GM12864 (cell line): ENCODE data around the gene GYS1.

Experiments used
- DNase-seq: peaks from one replicate; pipeline ENCODE4 v3.0.0-alpha.2; 2011; ENCODE audit warnings: low read depth
- H3K4me3 ChIP-seq: 2 replicates; pipeline ENCODE4 v1.5.1; 2011; ENCODE audit warnings: mild to moderate bottlenecking, low read depth, low read length, control low read depth
- TF ChIP-seq, protein P1 (sequence below): IDR thresholded peaks from 2 replicates; pipeline ENCODE4 v1.5.1; 2011; ENCODE audit warnings: low read depth, mild to moderate bottlenecking, moderate library complexity, low read length, control low read depth, inconsistent platforms; ENCODE audit errors: missing control alignments

Gene GYS1

DNA sequence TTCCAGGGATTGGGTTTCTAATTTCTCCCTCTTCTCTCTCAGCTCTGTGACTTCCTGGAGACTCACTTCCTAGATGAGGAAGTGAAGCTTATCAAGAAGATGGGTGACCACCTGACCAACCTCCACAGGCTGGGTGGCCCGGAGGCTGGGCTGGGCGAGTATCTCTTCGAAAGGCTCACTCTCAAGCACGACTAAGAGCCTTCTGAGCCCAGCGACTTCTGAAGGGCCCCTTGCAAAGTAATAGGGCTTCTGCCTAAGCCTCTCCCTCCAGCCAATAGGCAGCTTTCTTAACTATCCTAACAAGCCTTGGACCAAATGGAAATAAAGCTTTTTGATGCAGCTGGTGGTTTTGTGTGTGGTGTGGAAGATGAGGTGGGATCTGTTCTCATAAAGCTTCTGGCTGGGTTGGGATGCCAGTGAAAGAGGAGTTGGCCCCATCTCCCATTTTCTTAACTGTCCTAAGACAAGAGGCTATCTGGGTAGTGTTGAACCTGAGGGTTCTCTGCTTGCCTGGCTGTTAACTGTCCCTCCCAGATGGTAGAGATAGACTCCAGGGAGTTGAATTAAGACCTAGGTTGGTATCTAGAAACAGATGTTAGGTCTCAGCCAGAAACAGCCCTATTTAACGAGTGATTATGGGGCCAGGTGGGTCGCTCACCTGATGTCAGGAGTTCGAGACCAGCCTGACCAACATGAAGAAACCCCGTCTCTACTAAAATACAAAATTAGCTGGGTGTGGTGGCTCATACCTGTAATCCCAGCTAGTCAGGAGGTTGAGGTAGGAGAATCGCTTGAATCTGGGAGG is 26.4 kb downstream of the GYS1 start:
- TF ChIP-seq, protein P1, sequence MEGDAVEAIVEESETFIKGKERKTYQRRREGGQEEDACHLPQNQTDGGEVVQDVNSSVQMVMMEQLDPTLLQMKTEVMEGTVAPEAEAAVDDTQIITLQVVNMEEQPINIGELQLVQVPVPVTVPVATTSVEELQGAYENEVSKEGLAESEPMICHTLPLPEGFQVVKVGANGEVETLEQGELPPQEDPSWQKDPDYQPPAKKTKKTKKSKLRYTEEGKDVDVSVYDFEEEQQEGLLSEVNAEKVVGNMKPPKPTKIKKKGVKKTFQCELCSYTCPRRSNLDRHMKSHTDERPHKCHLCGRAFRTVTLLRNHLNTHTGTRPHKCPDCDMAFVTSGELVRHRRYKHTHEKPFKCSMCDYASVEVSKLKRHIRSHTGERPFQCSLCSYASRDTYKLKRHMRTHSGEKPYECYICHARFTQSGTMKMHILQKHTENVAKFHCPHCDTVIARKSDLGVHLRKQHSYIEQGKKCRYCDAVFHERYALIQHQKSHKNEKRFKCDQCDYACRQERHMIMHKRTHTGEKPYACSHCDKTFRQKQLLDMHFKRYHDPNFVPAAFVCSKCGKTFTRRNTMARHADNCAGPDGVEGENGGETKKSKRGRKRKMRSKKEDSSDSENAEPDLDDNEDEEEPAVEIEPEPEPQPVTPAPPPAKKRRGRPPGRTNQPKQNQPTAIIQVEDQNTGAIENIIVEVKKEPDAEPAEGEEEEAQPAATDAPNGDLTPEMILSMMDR = no peak
- H3K4me3 ChIP-seq = peak overlapping the region; percentile 64
- no peak for DNase-seq

DNA sequence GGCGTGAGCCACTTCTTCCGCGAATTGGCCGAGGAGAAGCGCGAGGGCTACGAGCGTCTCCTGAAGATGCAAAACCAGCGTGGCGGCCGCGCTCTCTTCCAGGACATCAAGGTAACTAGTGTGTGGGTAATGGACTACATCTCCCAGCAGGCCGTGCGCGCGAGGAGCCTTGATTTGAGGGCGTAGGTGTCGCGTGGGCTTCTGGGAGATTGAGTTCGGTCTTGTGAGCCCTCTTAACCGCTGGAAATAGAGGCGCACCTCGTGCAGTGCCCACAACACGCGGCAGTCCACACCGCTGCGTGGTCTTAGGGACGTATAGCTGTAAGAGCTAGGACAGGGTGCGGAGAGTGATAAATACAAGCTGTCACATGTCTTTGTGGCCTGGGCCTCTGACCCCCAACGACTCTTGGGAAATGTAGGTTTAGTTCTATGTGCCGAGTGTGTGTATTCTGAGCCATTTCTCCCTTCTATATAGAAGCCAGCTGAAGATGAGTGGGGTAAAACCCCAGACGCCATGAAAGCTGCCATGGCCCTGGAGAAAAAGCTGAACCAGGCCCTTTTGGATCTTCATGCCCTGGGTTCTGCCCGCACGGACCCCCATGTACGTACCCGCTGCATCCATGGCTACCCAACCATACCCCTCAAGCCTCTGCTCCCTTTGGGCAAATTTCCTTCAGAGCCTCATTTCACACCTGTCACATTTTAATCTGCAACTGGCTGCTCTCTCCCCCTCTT is 27.1 kb downstream of the GYS1 start:
- DNase-seq = peak; percentile 84
- TF ChIP-seq, protein P1 = no peak

DNA sequence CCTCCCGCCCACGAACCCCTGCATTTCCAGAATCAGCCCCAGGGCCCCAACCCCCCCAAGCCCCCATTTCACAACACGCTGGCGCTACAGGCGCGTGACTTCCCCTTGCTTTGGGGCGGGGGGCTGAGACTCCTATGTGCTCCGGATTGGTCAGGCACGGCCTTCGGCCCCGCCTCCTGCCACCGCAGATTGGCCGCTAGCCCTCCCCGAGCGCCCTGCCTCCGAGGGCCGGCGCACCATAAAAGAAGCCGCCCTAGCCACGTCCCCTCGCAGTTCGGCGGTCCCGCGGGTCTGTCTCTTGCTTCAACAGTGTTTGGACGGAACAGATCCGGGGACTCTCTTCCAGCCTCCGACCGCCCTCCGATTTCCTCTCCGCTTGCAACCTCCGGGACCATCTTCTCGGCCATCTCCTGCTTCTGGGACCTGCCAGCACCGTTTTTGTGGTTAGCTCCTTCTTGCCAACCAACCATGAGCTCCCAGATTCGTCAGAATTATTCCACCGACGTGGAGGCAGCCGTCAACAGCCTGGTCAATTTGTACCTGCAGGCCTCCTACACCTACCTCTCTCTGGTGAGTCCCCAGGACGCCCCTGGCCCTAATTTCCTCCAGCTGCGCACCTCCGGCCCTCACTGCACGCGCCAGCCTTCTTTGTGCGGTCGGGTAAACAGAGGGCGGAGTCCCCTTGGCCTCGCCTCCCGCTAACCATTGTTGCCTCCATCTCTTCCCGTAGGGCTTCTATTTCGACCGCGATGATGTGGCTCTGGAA is 27.9 kb downstream of the GYS1 start, which contains the start of gene FTL:
Gene FTL, plus strand, starts transcription at position 270 of the 766 bp plus-strand sequence. Its CDS starts 199 bp downstream, at position 469.
- DNase-seq = peak; percentile 89
- TF ChIP-seq, protein P1 = no peak
- peak within 1 kb of the TSS; percentile 64 for H3K4me3 ChIP-seq

More for the DNA sequence above, 27.1 kb downstream of the GYS1 start:
- H3K4me3 ChIP-seq = peak overlapping the region; percentile 64

DNA sequence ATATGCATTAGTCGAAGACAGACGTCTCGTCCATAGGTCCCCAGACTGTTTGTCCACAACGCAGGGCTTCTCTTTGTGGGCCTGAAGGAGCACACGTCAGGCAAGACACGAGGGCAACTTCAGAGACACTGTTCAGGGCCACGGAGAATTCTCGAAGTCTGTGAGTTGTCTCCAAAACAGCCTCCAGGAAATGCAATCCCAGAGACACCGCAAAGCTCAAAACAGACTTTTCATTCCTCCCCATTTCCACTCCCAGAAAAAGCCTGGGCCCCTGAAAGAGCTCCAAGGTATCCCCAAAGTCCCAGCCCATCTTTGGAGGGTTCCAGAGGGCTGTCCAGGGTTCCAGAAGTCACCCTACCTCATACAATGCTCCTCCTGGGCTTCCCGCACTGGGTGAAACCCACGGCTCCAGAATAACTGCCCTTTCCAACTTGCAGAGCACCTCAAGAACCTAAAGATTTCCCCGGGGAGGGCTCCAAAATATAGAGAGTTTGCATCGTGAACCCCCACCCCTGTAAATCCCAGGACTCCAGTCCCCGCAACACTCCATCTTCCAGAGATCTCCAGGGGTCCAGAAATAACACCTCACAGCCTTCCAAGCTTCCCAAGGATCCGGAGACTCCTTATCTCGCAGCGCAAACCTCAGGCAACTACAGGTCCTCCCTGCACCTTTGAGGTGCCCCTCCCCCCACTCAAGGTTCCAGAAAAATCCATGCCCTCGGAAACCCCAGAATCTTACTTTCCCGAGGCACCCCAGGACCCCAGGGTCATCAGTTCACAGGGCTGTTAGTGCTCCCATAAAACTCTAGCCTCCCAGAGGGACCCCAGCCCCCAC is 28.7 kb downstream of the GYS1 start:
- TF ChIP-seq, protein P1 = no peak
- DNase-seq = no peak
- H3K4me3 ChIP-seq = peak overlapping the region; percentile 49

DNA sequence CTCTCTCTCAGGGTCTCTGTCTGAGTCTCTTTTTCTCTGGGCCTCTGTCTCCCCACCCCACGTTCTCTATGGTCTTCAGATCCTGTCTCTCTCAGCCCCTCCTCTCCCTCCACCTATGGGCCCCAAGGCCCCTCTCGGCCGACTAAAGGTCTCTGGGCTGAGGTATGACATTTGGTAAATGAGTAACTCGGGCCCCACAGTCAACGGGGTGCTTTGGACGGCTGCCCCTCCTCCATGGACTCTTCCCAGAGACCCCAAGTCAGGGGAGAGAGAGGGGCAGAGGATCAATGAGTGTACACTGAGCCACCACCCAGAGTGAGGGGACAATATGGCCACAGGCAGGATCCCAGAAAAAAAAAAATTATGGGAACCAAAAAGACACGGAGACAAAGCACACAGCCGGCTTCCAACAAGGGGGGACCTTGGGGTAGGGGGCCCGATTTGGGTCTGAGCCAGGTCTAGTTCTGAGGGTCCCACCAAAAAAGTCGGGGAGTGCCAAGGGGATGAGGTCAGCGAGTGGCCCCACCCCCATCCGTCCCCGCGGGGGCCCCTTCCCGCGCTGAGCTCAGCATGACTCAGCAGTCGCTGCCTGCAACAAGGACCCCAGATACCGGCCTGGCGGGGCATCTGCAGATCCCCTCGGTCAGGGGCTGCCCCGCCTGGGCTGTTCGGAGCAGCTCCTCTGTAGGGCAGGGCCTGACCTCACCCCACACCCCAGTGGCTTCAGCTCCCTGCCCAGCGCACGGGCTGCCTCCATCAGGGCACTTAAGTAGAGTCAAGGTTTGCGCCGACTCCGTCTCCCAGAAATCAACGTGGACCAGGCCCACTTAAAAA is 29.5 kb downstream of the GYS1 start:
- DNase-seq = no peak
- TF ChIP-seq, protein P1 = no peak
- peak overlapping the region; percentile 49 for H3K4me3 ChIP-seq

DNA sequence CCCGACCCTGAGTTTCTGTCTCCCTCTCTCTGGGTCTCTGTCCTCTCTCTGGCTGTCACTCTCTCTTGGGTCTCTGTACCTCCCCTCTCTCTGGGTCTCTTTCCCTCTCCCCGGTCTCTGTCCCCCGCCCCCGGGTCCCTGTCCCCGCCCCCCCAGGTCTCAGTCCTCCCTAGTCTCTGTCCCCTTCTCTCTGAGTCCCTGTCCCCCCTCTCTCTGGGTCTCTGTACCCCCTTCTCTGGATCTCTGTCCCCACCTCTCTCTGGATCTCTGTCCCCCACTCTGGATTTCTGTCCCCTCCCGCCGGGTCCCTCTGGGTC is 30.3 kb downstream of the GYS1 start:
- peak overlapping the region; percentile 25 for H3K4me3 ChIP-seq
- no peak for DNase-seq
- TF ChIP-seq, protein P1 = no peak
